Activated T-helper 2 cell treated with anti-CD3 and anti-CD28 coated beads, Interferon-gamma antibody, Interleukin-2, Interleukin-4, amounts not matched to agents 10 μg/mL and 5 μg/mL and 100 μg/mL, durations not matched to agents 14 hours and 24 hours and 36 hours (primary cell): ENCODE results near the gene IDI2. TPM values are rescaled to one million over a fixed set of nuclear protein-coding genes. Genes with fewer than 3 reads are reported as not detected.

Experiments
- total RNA-seq: library from RNA; stranded (reverse); gene quantifications from 2 replicates; pipeline ENCODE4 v1.2.3, GENCODE V29; 2022

The IDI2 gene
- total RNA-seq, 1 donor from 2014 or later: not detected

Other genes with a start within 250 kb of the IDI2 start
- gene LARP4B, start 94.2 kb downstream of the IDI2 start, total RNA-seq: 137 and 152 TPM in 2 replicates
- 134 and 135 TPM in 2 replicates for gene GTPBP4, start 37.4 kb downstream of the IDI2 start, total RNA-seq
- 80.1 and 89.6 TPM in 2 replicates for gene IDI1, start 23.3 kb upstream of the IDI2 start, total RNA-seq
- 17.0 and 18.9 TPM in 2 replicates for gene WDR37, start 30.5 kb upstream of the IDI2 start, total RNA-seq